Measurements from ENCODE around the gene DAP. TPM values are rescaled to one million over a fixed set of nuclear protein-coding genes. Genes with fewer than 3 reads are reported as not detected.

DAP gene
- polyA plus RNA-seq, 1 donor (not counting 4 experiments of a cell fraction or from before 2014, with no cell fraction given): 30.4 TPM

GRCh38 chr5:10688651-10689171 lies 72.3 kb downstream of the DAP start:
- peaks cover 0 to 5% of the 10 kb centered on the region in 2 experiments for H3K36me3 ChIP-seq (ENCODE audit: control insufficient read depth in 2 of 2, extremely low read depth in 1 of 2, insufficient read depth in 2 of 2, low read length in 2 of 2)
- H3K4me3 ChIP-seq (ENCODE audit: control insufficient read depth in 2 of 3, extremely low read depth in 1 of 3, insufficient read depth in 2 of 3, low read depth in 1 of 3, low read length in 3 of 3): no peak overlapping the region
- no peaks in the 10 kb centered on the region for H3K9me3 ChIP-seq (ENCODE audit: control insufficient read depth, low read depth, low read length)
- FAIRE-seq: no peak
- H2AFZ ChIP-seq (ENCODE audit: control insufficient read depth, low read length): no peak overlapping the region
- no peak for TF ChIP-seq CTCF (optimal IDR thresholded peaks at IDR 0.05 in 1 of 3, IDR thresholded peaks at IDR 0.05 in 1 of 3, conservative IDR thresholded peaks at IDR 0.05 in 1 of 3; ENCODE audit: extremely low read depth in 1 of 3, insufficient read depth in 2 of 3, low read length in 3 of 3)
- TF ChIP-seq EZH2 (IDR thresholded peaks at IDR 0.05; ENCODE audit: low read length): no peak
- peaks cover 23% of the 10 kb centered on the region for H3K4me1 ChIP-seq (ENCODE audit: control insufficient read depth, extremely low read depth, insufficient read depth, low read length)
- no peak overlapping the region for H3K27ac ChIP-seq (ENCODE audit: control insufficient read depth, insufficient read depth, low read length)
- peaks cover 2% of the 10 kb centered on the region for H3K9me1 ChIP-seq (ENCODE audit: control insufficient read depth, extremely low read depth, insufficient read depth, low read length)
- no peak for DNase-seq (ENCODE audit: low read depth, low spot score)
- H3K9ac ChIP-seq (ENCODE audit: control insufficient read depth, extremely low read depth, insufficient read depth, low read length): no peak overlapping the region
- H4K20me1 ChIP-seq (ENCODE audit: control insufficient read depth, extremely low read depth, insufficient read depth, low read length): peaks cover 3% of the 10 kb centered on the region
- peaks cover 3% of the 10 kb centered on the region for H3K79me2 ChIP-seq (ENCODE audit: control insufficient read depth, insufficient read depth, low read length)
- dilution Hi-C loops (cut with MboI; ENCODE audit: extremely low pct_ligation_motif_present, low sequenced_read_pairs): no loop called here
- no peak overlapping the region for H3K4me2 ChIP-seq (ENCODE audit: control insufficient read depth, extremely low read depth, insufficient read depth, low read depth, low read length)
- no peaks in the 10 kb centered on the region for H3K27me3 ChIP-seq (ENCODE audit: control insufficient read depth, extremely low read depth, insufficient read depth, low read length)

GRCh38 chr5:10686890-10687289 lies 74.1 kb downstream of the DAP start:
- TF ChIP-seq EZH2 (IDR thresholded peaks at IDR 0.05; ENCODE audit: low read length) (no peak), CTCF (optimal IDR thresholded peaks at IDR 0.05 in 1 of 3, IDR thresholded peaks at IDR 0.05 in 1 of 3, conservative IDR thresholded peaks at IDR 0.05 in 1 of 3; ENCODE audit: extremely low read depth in 1 of 3, insufficient read depth in 2 of 3, low read length in 3 of 3) (no peak)
- H3K36me3 ChIP-seq (ENCODE audit: control insufficient read depth in 2 of 2, extremely low read depth in 1 of 2, insufficient read depth in 2 of 2, low read length in 2 of 2): peaks cover 2 to 16% of the 10 kb centered on the region in 2 experiments
- H3K4me2 ChIP-seq (ENCODE audit: control insufficient read depth, extremely low read depth, insufficient read depth, low read depth, low read length): no peak overlapping the region
- dilution Hi-C loops (cut with MboI; ENCODE audit: extremely low pct_ligation_motif_present, low sequenced_read_pairs): no loop called here
- peaks cover 17% of the 10 kb centered on the region for H3K4me1 ChIP-seq (ENCODE audit: control insufficient read depth, extremely low read depth, insufficient read depth, low read length)
- no peaks in the 10 kb centered on the region for H3K27me3 ChIP-seq (ENCODE audit: control insufficient read depth, extremely low read depth, insufficient read depth, low read length)
- no peak overlapping the region for H3K4me3 ChIP-seq (ENCODE audit: control insufficient read depth in 2 of 3, extremely low read depth in 1 of 3, insufficient read depth in 2 of 3, low read depth in 1 of 3, low read length in 3 of 3)
- peaks cover 2% of the 10 kb centered on the region for H3K9me1 ChIP-seq (ENCODE audit: control insufficient read depth, extremely low read depth, insufficient read depth, low read length)
- H3K79me2 ChIP-seq (ENCODE audit: control insufficient read depth, insufficient read depth, low read length): peaks cover 6% of the 10 kb centered on the region
- peaks cover 3% of the 10 kb centered on the region for H4K20me1 ChIP-seq (ENCODE audit: control insufficient read depth, extremely low read depth, insufficient read depth, low read length)
- no peak overlapping the region for H3K9ac ChIP-seq (ENCODE audit: control insufficient read depth, extremely low read depth, insufficient read depth, low read length)
- no peak for FAIRE-seq
- no peak overlapping the region for H2AFZ ChIP-seq (ENCODE audit: control insufficient read depth, low read length)
- no peak overlapping the region for H3K27ac ChIP-seq (ENCODE audit: control insufficient read depth, insufficient read depth, low read length)
- no peaks in the 10 kb centered on the region for H3K9me3 ChIP-seq (ENCODE audit: control insufficient read depth, low read depth, low read length)
- DNase-seq (ENCODE audit: low read depth, low spot score): no peak

Measured in keratinocyte (primary cell).